Activated CD4-positive, alpha-beta T cell treated with anti-CD3 and anti-CD28 coated beads, Interleukin-2, amount 50 U/mL, for 16 hours (primary cell): Measurements from ENCODE around the gene SLC26A1.

ENCODE experiments used
- DNase-seq: peaks from one replicate; pipeline ENCODE4 v3.0.0-alpha.2; 2020

Gene SLC26A1

DNA sequence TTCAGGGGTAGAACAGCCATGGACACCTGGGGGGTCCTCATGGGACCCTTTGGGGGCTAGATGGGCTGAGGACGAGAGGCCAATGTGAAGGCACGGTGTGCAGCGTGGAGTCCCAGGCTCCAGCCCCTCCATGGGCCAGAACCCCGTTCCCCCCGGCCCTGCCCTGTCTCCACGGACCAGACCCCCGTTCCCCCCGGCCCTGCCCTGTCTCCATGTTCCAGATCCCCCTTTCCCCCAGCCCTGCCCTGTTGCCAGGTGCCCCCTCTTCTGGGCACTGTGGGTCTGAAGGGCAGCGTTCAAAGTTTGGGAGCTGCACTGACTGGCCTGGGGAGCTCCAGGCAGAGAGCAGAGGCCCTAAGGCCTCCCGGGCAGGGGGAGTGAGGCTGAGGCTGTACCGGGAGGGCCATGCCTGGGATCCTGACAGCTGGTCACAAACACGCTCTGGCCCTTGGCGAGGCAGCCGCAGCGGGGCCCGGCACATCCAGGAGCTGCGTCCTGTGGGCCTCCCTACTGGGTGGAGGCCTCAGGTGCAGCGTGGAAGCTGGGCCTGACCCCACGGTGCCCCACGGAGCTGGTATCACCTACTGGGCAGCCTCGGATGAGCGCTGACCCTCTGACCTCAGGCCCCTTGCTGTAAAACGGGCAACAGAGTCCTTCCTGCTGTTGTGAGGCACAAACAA, 28.7 kb downstream of the SLC26A1 start:
- DNase-seq: no peak

GRCh38 chr4:963276-964225, 29.7 kb downstream of the SLC26A1 start:
- DNase-seq: no peak

- DNase-seq: no peak
Observed at GRCh38 chr4:962231-963208, 30.7 kb downstream of the SLC26A1 start.

DNA sequence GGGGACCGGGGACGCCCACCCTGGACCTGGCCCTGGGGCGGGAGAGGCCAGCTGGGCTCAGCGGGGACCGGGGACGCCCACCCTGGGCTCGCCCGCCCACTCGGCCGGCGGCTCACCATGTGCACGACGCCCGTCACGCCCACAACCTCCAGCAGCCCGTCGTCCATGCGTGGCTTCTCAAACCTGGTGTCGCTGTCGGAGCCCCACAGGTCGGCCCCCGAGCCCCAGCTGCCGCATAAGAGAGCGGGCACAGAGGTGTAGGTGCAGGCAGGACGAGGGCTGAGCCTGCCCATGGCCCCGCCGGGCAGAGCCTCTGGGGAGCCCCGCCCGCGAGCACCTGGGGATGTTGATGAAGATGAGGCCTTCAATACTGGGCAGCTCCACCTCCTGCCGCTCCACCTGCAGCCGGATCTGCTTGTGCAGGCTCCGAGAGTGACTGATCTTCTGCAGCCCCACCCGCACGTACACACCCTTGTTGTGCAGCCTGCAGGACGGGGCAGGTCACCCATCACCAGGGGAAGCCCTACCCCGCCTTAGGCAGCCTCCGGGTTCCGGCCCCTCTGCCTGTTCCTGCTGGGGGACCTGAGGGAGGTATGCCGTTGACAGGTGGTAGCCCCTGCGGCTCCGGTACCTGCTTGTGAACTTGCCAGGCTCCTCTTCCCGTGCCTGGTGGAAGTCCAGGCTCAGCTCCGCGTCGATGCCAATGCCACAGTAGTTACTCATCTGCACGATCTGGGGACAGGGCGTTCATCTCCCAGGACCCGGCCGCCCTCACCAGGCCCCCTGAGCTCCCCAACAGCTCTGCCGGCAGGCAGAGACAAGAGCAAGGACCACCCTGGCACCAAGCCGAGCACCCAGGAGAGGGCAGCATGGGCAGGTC, 31.6 kb downstream of the SLC26A1 start:
- DNase-seq: no peak

GRCh38 chr4:960636-961350, 32.4 kb downstream of the SLC26A1 start:
- DNase-seq: no peak

- no peak for DNase-seq
Observed at GRCh38 chr4:960140-960635, 33.0 kb downstream of the SLC26A1 start.

GRCh38 chr4:959338-960139, 33.7 kb downstream of the SLC26A1 start:
- DNase-seq: no peak

GRCh38 chr4:958696-959337, 34.4 kb downstream of the SLC26A1 start:
- no peak for DNase-seq

DNA sequence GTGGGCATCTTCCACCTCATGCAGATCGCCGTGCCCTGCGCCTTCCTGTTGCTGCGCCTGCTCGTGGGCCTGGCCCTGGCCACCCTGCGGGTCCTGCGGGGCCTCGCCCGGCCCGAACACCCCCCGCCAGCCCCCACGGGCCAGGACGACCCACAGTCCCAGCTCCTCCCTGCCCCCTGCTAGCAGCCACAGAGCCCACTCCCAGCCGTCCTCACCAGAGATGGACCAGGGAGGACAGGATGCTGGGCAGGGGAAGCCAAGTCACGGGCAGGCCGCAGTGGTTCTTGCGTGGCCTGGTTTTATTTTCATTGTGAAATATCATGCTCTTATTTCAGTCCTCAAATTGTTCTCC, 34.9 kb downstream of the SLC26A1 start:
- DNase-seq: no peak

GRCh38 chr4:957581-958313, 35.5 kb downstream of the SLC26A1 start:
- DNase-seq: no peak

GRCh38 chr4:957231-957580, 36.0 kb downstream of the SLC26A1 start:
- DNase-seq: no peak

DNA sequence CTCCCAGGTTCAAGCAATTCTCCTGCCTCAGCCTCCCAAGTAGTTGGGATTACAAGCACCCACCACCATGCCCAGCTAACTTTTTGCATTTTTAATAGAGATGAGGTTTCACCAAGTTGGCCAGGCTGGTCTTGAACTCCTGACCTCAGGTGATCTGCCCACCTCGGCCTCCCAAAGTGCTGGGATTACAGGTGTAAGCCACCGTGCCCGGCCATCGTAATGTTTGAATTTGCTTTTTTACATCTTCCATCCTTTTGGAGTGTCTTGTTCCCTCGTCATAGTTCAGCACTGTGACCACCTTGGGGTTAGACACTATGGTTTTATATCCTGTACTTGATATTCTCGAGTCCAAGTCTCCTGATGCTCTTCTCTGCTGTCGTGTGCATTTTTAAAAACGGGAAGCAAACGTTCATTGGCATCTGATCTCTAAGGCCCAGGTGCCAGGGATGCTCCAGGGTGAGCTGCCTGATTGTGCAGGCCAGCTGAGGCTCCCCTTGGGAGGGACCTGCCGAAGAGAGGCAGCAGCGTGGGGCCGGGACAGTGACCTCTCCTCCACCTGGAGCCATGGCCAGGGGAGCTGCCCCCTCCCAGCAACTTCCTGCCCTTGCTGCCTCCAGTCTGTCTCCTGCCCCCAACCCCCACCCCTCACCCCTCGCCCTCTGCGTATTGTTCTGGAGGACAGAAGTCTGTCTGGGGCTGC, 36.5 kb downstream of the SLC26A1 start:
- no peak for DNase-seq

DNA sequence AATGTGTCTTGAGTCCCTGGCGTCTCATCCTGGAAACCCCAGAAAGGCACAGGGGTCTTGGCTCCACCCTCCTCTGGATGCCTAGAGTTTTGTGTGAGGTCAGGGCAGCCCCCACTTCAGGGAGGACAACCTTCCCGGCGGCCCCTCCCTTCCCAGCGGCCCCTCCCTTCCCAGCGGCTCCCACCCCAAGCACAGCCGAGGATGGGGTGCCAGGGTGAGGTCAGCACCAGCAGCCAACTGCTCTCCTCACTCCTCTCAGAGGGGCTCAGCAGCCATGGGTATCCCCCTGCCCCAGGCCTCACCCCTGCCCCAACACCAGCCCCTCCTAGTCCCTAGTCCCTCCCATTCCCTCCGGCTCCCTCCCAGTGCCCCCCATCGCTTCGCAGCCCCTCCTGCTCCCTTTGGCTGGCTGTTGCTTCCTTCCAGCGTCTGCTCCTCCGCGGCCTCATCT, 37.2 kb downstream of the SLC26A1 start:
- no peak for DNase-seq

GRCh38 chr4:955161-955921, 37.9 kb downstream of the SLC26A1 start:
- DNase-seq: no peak

DNA sequence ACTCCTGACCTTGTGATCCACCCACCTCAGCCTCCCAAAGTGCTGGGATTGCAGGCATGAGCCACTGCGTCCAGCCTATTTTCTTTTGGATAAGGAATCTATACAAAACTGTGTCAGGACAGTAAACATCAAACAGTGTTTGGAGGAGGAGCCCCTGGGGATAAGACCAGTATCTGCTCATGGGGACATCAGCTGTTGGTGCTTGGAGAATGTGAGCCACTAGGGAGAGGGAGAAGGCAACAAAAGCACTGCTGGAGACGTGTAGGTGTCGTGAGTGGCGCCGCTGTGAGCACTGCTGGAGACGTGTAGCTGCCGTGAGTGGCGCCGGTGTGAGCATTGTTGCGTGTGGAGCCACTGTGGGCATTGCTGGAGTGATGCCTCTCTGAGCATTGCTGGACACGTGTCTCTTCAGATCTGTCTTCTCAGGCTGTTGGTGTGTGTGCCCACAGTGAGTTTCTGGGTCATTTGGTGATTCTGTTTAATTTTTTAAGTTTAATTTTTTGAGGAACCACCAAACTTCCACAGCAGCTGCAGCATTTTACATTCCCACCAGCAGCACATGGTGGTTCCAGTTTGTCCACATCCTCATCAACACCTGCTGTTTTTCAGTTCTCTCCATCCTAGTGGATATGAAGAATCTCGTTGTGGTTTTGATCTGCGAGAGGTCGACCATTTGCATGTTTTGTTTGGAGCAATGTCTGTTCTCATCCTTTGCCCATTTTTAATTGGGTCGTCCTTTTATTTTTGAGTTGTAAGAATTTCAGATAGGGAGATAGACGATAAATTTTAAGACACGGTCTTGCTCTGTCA, 38.8 kb downstream of the SLC26A1 start:
- DNase-seq: no peak

DNA sequence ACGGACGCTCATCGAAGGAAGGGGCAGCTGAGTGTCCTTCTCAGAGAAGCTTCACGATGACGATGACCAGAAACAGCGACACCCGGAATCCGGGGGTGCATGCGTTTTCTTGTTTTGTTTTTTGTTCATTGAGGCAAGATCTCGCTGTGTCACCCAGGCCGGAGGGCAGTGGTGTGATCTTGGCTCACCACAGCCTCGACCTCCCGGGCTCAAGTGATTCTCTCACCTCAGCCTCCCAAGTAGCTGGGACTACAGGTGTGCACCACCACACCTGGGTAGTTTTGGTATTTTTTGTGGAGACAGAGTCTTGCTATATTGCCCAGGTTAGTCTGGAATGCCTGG, 39.7 kb downstream of the SLC26A1 start:
- no peak for DNase-seq
